Immature natural killer cell (primary cell): ENCODE measurements around the gene LCN9. TPM values are rescaled to one million over a fixed set of nuclear protein-coding genes. Genes with fewer than 3 reads are reported as not detected.

Experiments used
- polyA plus RNA-seq, 3 donors: library from polyadenylated mRNA; unstranded; fragments of 300-500 nt; fragmentation: Illumina TruSeq; gene quantifications; one replicate each; pipeline ENCODE4 v1.2.3, GENCODE V29; 2021

LCN9 gene
- polyA plus RNA-seq, 3 donors from 2014 or later, result not detected

Other genes starting within 250 kb of the LCN9 start
- 1 to 10 TPM in 1 of 3 donors, under 1 TPM in 2; 0.29 to 1.2 (median 0.39) TPM for gene PPP1R26, start 183.5 kb upstream of the LCN9 start, polyA plus RNA-seq
- gene MRPS2, start 162.6 kb upstream of the LCN9 start, polyA plus RNA-seq, result 10 to 100 TPM; 28.6 to 53.4 (median 32.9) TPM
- gene LCN1, start 141.9 kb upstream of the LCN9 start, polyA plus RNA-seq, result not detected
- gene OBP2A, start 117.2 kb upstream of the LCN9 start, polyA plus RNA-seq, result not detected
- not detected for gene PAEP, start 101.6 kb upstream of the LCN9 start, polyA plus RNA-seq
- not detected for gene GLT6D1, start 23.8 kb upstream of the LCN9 start, polyA plus RNA-seq
- gene SOHLH1, start 36.2 kb downstream of the LCN9 start, polyA plus RNA-seq, result not detected
- not detected for gene KCNT1, start 38.9 kb downstream of the LCN9 start, polyA plus RNA-seq
- 1 to 10 TPM in 2 of 3 donors, under 1 TPM in 1; 0.10 to 1.7 (median 1.1) TPM for gene CAMSAP1, start 244.2 kb downstream of the LCN9 start, polyA plus RNA-seq